ENCODE results near the gene ETV3L. TPM values are rescaled to one million over a fixed set of nuclear protein-coding genes. Genes with fewer than 3 reads are reported as not detected.

Gene ETV3L
- total and polyA plus RNA-seq, 2 experiments from 2014 or later = not detected

- no peaks in the 10 kb centered on the region for H3K27me3 ChIP-seq (replicated peaks; ENCODE audit: insufficient read depth)
- no peak overlapping the region for H3K4me2 ChIP-seq (ENCODE audit: unreplicated experiment)
- 57 to 60% methylated on average over 4 of the region's 4 CpGs for WGBS, 2 experiments (ENCODE audit: low coverage in 1 of 2, low lambda C conversion rate in 2 of 2, missing lambda C conversion rate in 2 of 2)
- no peaks in the 10 kb centered on the region for H3K9me2 ChIP-seq (ENCODE audit: insufficient read depth)
- no peak for DNase-seq
- no peaks in the 10 kb centered on the region for H3K36me3 ChIP-seq (ENCODE audit: low read depth)
- TF ChIP-seq EZH2 (IDR thresholded peaks at IDR 0.05; ENCODE audit: insufficient read depth, poor library complexity, severe bottlenecking) (no peak), EZH2phosphoT487 (IDR thresholded peaks at IDR 0.05; ENCODE audit: insufficient read depth, low read depth) (no peak)
- no peaks in the 10 kb centered on the region for H4K20me1 ChIP-seq (ENCODE audit: insufficient read depth)
- H3K4me1 ChIP-seq (ENCODE audit: insufficient read depth) = peaks cover 8% of the 10 kb centered on the region
- no peaks in the 10 kb centered on the region for H3K79me2 ChIP-seq (ENCODE audit: insufficient read depth)
- in situ Hi-C loops (cut with MboI) = loop anchor here (10.0 kb wide), 1 partner anchor 60 kb away; no protein-coding TSS in a partner anchor
- H3K27ac ChIP-seq = no peak overlapping the region
- H3K9me3 ChIP-seq (ENCODE audit: low read depth) = no peaks in the 10 kb centered on the region
- H2AFZ ChIP-seq = no peak overlapping the region
- H3K4me3 ChIP-seq = no peak overlapping the region
- no peak overlapping the region for H3K9ac ChIP-seq
- H3F3A ChIP-seq (ENCODE audit: insufficient read depth) = 0 out of 2 replicates have a peak, but pooled peaks cover 8% of the 10 kb centered on the region
These were observed 4.5 kb downstream of the ETV3L start for GRCh38 chr1:157095091-157095490.

- H2AFZ ChIP-seq = no peak overlapping the region
- DNase-seq = no peak
- WGBS, 2 experiments (ENCODE audit: low coverage in 1 of 2, low lambda C conversion rate in 2 of 2, missing lambda C conversion rate in 2 of 2) = 75 to 81% methylated on average over 6 to 8 of the region's 8 CpGs
These were observed 6.8 kb downstream of the ETV3L start for GRCh38 chr1:157092831-157093230.

GRCh38 chr1:157091668-157092273 is 7.8 kb downstream of the ETV3L start:
- WGBS, 2 experiments (ENCODE audit: low coverage in 1 of 2, low lambda C conversion rate in 2 of 2, missing lambda C conversion rate in 2 of 2) = 66 to 73% methylated on average over 3 to 4 of the region's 4 CpGs
- Histone ChIP-seq H3K9ac (no peak overlapping the region), H3K79me2 (ENCODE audit: insufficient read depth) (no peaks in the 10 kb centered on the region), H3K9me3 (ENCODE audit: low read depth) (no peaks in the 10 kb centered on the region), H3K9me2 (ENCODE audit: insufficient read depth) (no peaks in the 10 kb centered on the region), H3K4me2 (ENCODE audit: unreplicated experiment) (no peak overlapping the region), H3K27ac (no peak overlapping the region), H2AFZ (no peak overlapping the region), H3F3A (ENCODE audit: insufficient read depth) (0 out of 2 replicates have a peak, but pooled peaks cover 8% of the 10 kb centered on the region), H3K4me3 (no peak overlapping the region), H3K27me3 (replicated peaks; ENCODE audit: insufficient read depth) (no peaks in the 10 kb centered on the region), H3K4me1 (ENCODE audit: insufficient read depth) (peaks cover 8% of the 10 kb centered on the region), H4K20me1 (ENCODE audit: insufficient read depth) (no peaks in the 10 kb centered on the region), H3K36me3 (ENCODE audit: low read depth) (no peaks in the 10 kb centered on the region)
- in situ Hi-C loops (cut with MboI) = loop anchor here (10.0 kb wide), 1 partner anchor 63 kb away; no protein-coding TSS in a partner anchor
- TF ChIP-seq EZH2 (IDR thresholded peaks at IDR 0.05; ENCODE audit: insufficient read depth, poor library complexity, severe bottlenecking) (no peak), EZH2phosphoT487 (IDR thresholded peaks at IDR 0.05; ENCODE audit: insufficient read depth, low read depth) (no peak)
- no peak for DNase-seq

More at GRCh38 chr1:157092831-157093230, 6.8 kb downstream of the ETV3L start:
- peaks cover 8% of the 10 kb centered on the region for H3K4me1 ChIP-seq (ENCODE audit: insufficient read depth)
- H3K4me2 ChIP-seq (ENCODE audit: unreplicated experiment) = no peak overlapping the region
- 0 out of 2 replicates have a peak, but pooled peaks cover 8% of the 10 kb centered on the region for H3F3A ChIP-seq (ENCODE audit: insufficient read depth)
- no peaks in the 10 kb centered on the region for H3K79me2 ChIP-seq (ENCODE audit: insufficient read depth)
- H4K20me1 ChIP-seq (ENCODE audit: insufficient read depth) = no peaks in the 10 kb centered on the region
- no peak overlapping the region for H3K27ac ChIP-seq
- H3K9me2 ChIP-seq (ENCODE audit: insufficient read depth) = no peaks in the 10 kb centered on the region
- TF ChIP-seq EZH2phosphoT487 (IDR thresholded peaks at IDR 0.05; ENCODE audit: insufficient read depth, low read depth) (no peak), EZH2 (IDR thresholded peaks at IDR 0.05; ENCODE audit: insufficient read depth, poor library complexity, severe bottlenecking) (no peak)
- H3K36me3 ChIP-seq (ENCODE audit: low read depth) = no peaks in the 10 kb centered on the region
- H3K27me3 ChIP-seq (replicated peaks; ENCODE audit: insufficient read depth) = no peaks in the 10 kb centered on the region
- in situ Hi-C loops (cut with MboI) = loop anchor here (10.0 kb wide), 1 partner anchor 62 kb away; no protein-coding TSS in a partner anchor
- H3K9me3 ChIP-seq (ENCODE audit: low read depth) = no peaks in the 10 kb centered on the region
- no peak overlapping the region for H3K9ac ChIP-seq
- H3K4me3 ChIP-seq = no peak overlapping the region

- no peak for TF ChIP-seq EZH2phosphoT487 (IDR thresholded peaks at IDR 0.05; ENCODE audit: insufficient read depth, low read depth)
- TF ChIP-seq EZH2 (IDR thresholded peaks at IDR 0.05; ENCODE audit: insufficient read depth, poor library complexity, severe bottlenecking) = no peak
- in situ Hi-C loops (cut with MboI) = loop anchor here (10.0 kb wide), 1 partner anchor 64 kb away; no protein-coding TSS in a partner anchor
These were observed 8.4 kb downstream of the ETV3L start for GRCh38 chr1:157091186-157091585.

More at GRCh38 chr1:157091186-157091585, 8.4 kb downstream of the ETV3L start:
- Histone ChIP-seq H4K20me1 (ENCODE audit: insufficient read depth) (no peaks in the 10 kb centered on the region), H3K27me3 (replicated peaks; ENCODE audit: insufficient read depth) (no peaks in the 10 kb centered on the region), H3K9me2 (ENCODE audit: insufficient read depth) (no peaks in the 10 kb centered on the region), H3K36me3 (ENCODE audit: low read depth) (no peaks in the 10 kb centered on the region), H3K9me3 (ENCODE audit: low read depth) (no peaks in the 10 kb centered on the region), H3K27ac (no peak overlapping the region), H3F3A (ENCODE audit: insufficient read depth) (0 out of 2 replicates have a peak, but pooled peaks cover 8% of the 10 kb centered on the region), H3K4me2 (ENCODE audit: unreplicated experiment) (no peak overlapping the region), H3K9ac (no peak overlapping the region), H3K4me3 (no peak overlapping the region), H3K79me2 (ENCODE audit: insufficient read depth) (no peaks in the 10 kb centered on the region), H2AFZ (no peak overlapping the region), H3K4me1 (ENCODE audit: insufficient read depth) (peaks cover 8% of the 10 kb centered on the region)
- WGBS, 2 experiments (ENCODE audit: low coverage in 1 of 2, low lambda C conversion rate in 2 of 2, missing lambda C conversion rate in 2 of 2) = 78 to 88% methylated on average over 4 of the region's 4 CpGs
- DNase-seq = no peak

All from GM23248 (cell line).